C4-2B (cell line): ENCODE results near the gene IL37.

Experiments
- ZFX ChIP-seq: fragments of 450-650 bp; IDR thresholded peaks from 2 replicates; pipeline ENCODE4 v1.6.1; 2017
- TF ChIP-seq, protein P1 (sequence below): fragments of 450-650 bp; conservative IDR thresholded peaks from 2 replicates; pipeline ENCODE4 v1.5.1; 2017; ENCODE audit warnings: mild to moderate bottlenecking

GRCh38 chr2:112919086-112919485, 8.1 kb downstream of the IL37 start:
- TF ChIP-seq, protein P1, sequence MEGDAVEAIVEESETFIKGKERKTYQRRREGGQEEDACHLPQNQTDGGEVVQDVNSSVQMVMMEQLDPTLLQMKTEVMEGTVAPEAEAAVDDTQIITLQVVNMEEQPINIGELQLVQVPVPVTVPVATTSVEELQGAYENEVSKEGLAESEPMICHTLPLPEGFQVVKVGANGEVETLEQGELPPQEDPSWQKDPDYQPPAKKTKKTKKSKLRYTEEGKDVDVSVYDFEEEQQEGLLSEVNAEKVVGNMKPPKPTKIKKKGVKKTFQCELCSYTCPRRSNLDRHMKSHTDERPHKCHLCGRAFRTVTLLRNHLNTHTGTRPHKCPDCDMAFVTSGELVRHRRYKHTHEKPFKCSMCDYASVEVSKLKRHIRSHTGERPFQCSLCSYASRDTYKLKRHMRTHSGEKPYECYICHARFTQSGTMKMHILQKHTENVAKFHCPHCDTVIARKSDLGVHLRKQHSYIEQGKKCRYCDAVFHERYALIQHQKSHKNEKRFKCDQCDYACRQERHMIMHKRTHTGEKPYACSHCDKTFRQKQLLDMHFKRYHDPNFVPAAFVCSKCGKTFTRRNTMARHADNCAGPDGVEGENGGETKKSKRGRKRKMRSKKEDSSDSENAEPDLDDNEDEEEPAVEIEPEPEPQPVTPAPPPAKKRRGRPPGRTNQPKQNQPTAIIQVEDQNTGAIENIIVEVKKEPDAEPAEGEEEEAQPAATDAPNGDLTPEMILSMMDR: no peak
- TF ChIP-seq ZFX: no peak
